Gastrocnemius medialis (tissue), 4 donors: ENCODE results near the gene FAM193B. TPM values are rescaled to one million over a fixed set of nuclear protein-coding genes. Genes with fewer than 3 reads are reported as not detected.

ENCODE experiments used
- ATAC-seq, 2 donors: fragments of 150-250 bp; one replicate each; pipeline ENCODE4 v1.9.1; 2016
- DNase-seq, 2 donors: peaks; one replicate each; pipeline ENCODE4 v3.0.0-alpha.2; 2019
- H3K27ac ChIP-seq, 4 donors: fragments of 200-600 bp; sonication (generic); 1 replicate in 1 of 4; 2 replicates in 3 of 4; pipeline ENCODE4 v1.5.1; 2016 to 2018; ENCODE audit warnings: mild to moderate bottlenecking in 2 of 4, moderate library complexity in 1 of 4
- H3K27me3 ChIP-seq, 3 donors: fragments of 200-600 bp; sonication (generic) in 2 of 3; 1 replicate in 1 of 3; 2 replicates in 2 of 3; pipeline versions ENCODE4 v1.5.1 to v1.6.0; 2016 to 2019; ENCODE audit warnings: mild to moderate bottlenecking in 1 of 3, moderate library complexity in 1 of 3
- H3K36me3 ChIP-seq, 2 donors: fragments of 200-600 bp; sonication (generic) in 1 of 2; one replicate each; pipeline ENCODE4 v1.5.1; 2017 to 2018
- H3K4me1 ChIP-seq, 2 donors: fragments of 200-600 bp; sonication (generic) in 1 of 2; one replicate each; pipeline ENCODE4 v1.5.1; 2016 to 2017; ENCODE audit warnings: mild to moderate bottlenecking in 2 of 2
- H3K4me3 ChIP-seq, 4 donors: fragments of 200-600 bp; sonication (generic) in 3 of 4; 1 replicate in 1 of 4; 2 replicates in 3 of 4; pipeline ENCODE4 v1.5.1; 2016 to 2019; ENCODE audit warnings: mild to moderate bottlenecking in 2 of 4
- H3K9me3 ChIP-seq, 3 donors: fragments of 200-600 bp; sonication (generic) in 2 of 3; 1 replicate in 1 of 3; 2 replicates in 2 of 3; pipeline ENCODE4 v1.5.1; 2016 to 2019
- CTCF ChIP-seq, 5 experiments: fragments of 450-650 bp in 3 of 5; fragments of 200-600 bp in 2 of 5; sonication (generic) in 2 of 5; IDR thresholded peaks in 4 of 5; conservative IDR thresholded peaks in 1 of 5; 1 replicate in 4 of 5; 2 replicates in 1 of 5; pipeline ENCODE4 v1.5.1; 2016 to 2019; ENCODE audit warnings: antibody characterized with exemption in 5 of 5, mild to moderate bottlenecking in 3 of 5, moderate library complexity in 3 of 5
- POLR2A ChIP-seq, 2 donors: fragments of 450-650 bp; IDR thresholded peaks; one replicate each; pipeline ENCODE4 v1.6.1; 2017; ENCODE audit warnings: antibody characterized with exemption in 2 of 2, mild to moderate bottlenecking in 2 of 2, moderate library complexity in 2 of 2
- in situ Hi-C, 4 donors: fragments of 200-750 bp; cut with MboI; loops; one replicate each; pipeline versions ENCODE4 v1.15.0 to v1.8.0; 2017; ENCODE audit warnings: low sequenced_read_pairs in 4 of 4
- intact Hi-C: fragments of 100-400 bp; cut with DNase I; formaldehyde crosslinking; loops from one replicate; pipeline ENCODE4 v1.15.1; 2023; ENCODE audit warnings: low total_unique reads
- total RNA-seq, 4 donors: library from RNA; depleted of rRNA; stranded (reverse); fragments of >200 nt; gene quantifications; one replicate each; pipeline versions ENCODE4 v1.1.0 to v1.2.3, GENCODE V29; 2016

The FAM193B gene
- total RNA-seq, 4 donors from 2014 or later = 13.2 to 21.3 (median 16.6) TPM

GRCh38 chr5:177497292-177498012 is 56.9 kb downstream of the FAM193B start, which contains the start of gene PDLIM7:
TSS of gene PDLIM7 (minus strand) at chr5:177497604. CDS start at chr5:177496512, 1,092 bp downstream.
- DNase-seq (peak; percentile 92 to 95), ATAC-seq (peak; percentile 73 to 79)
- TF ChIP-seq POLR2A (IDR thresholded peaks at IDR 0.05) (peak; percentile 98 to 99), CTCF (IDR thresholded peaks at IDR 0.05 in 4 of 5, conservative IDR thresholded peaks at IDR 0.05 in 1 of 5) (peak in 2 of 5 experiments; percentile 6 to 30)
- in situ Hi-C loops = no loop called here
- Histone ChIP-seq H3K4me3 (peak within 1 kb of the TSS; percentile 70 to 87 (median 82)), H3K27me3 (no peaks in the 10 kb centered on the region), H3K4me1 (peaks cover 57% of the 10 kb centered on the region in 2 donors), H3K36me3 (no peaks in the 10 kb centered on the region), H3K9me3 (no peaks in the 10 kb centered on the region), H3K27ac (peak within 1 kb of the TSS; percentile 96 to 99 (median 98))
- intact Hi-C loops = loop anchor here (1.0 kb wide), 5 partner anchors 18 to 71 kb away; partner anchors contain the start of gene GRK6

DNA sequence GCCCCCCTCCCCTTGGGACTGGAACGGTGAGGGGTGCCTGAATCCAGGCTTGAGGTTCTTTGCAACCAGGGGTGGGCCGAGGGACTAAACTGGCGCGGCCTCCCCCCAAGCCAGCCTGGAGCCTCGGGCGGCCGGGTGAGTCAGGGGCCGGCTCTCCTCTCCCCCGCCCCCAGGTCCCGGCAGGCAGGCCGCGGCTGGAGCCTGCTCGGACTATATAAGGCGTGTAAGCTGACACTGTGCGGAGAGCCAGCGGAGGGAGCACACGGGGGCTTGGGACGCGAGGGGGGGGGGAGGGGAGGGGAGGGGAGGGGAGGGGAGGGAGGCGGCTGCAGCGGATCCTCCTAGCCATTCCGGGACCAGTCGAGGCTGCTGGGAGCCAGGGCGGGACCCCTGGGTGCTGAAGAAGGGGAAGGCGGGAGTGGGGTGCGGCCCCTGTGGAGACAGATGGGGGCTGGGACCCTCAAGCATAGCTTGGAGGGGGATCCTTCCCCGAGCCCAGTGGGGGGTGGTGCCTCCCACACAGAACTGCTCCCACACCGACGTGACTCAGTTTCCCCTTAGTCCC is 57.6 kb downstream of the FAM193B start:
- H3K27ac ChIP-seq = peak overlapping the region; percentile 96 to 99 (median 98)
- TF ChIP-seq POLR2A (IDR thresholded peaks at IDR 0.05) = peak in 1 of 2 donors; percentile 43
- no peak for TF ChIP-seq CTCF (IDR thresholded peaks at IDR 0.05 in 4 of 5, conservative IDR thresholded peaks at IDR 0.05 in 1 of 5)
- intact Hi-C loops (loop anchor here (1.0 kb wide), 5 partner anchors 18 to 71 kb away; partner anchors contain the start of gene GRK6), in situ Hi-C loops (no loop called here)
- H3K36me3 ChIP-seq = peaks cover 0 to 5% of the 10 kb centered on the region in 2 donors
- no peaks in the 10 kb centered on the region for H3K27me3 ChIP-seq
- peak; percentile 79 to 91 for DNase-seq
- no peaks in the 10 kb centered on the region for H3K9me3 ChIP-seq
- H3K4me3 ChIP-seq = peak overlapping the region; percentile 70 to 87 (median 82)
- H3K4me1 ChIP-seq = peaks cover 58 to 63% of the 10 kb centered on the region in 2 donors
- ATAC-seq = peak; percentile 40 to 41

DNA sequence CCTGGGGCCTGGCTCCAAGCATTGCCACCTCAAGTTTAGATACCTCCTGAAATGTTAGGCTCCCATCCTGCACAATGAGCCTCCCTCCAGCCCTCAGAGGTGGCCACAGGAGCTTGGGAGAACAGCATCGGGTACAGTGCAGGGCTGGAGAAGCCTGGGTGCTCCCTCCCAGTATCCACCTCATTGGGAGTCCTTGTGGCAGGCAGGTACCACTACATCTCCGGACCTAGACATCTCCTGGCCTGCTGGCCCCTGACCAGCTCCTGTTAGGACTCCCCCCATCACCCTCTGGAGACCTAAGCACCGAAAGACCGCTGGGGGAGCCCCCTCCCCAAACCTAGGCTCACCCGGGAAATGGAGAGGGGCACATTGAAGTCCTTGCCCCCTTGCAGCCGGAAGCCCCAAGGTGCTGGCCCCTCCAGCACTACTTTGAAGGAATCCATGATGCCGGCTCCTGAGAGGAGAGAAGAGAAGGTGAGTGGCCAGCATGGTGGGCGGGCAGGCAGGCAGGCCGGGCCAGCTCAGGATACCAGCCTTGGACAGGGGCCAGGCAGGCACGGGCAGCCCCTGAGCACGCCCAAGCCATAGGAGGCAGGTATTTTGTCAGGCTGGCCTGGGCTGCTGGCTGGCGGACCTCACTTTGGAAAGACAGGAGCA is 58.2 kb downstream of the FAM193B start:
- ATAC-seq (no peak), DNase-seq (no peak)
- Histone ChIP-seq H3K27me3 (no peaks in the 10 kb centered on the region), H3K9me3 (no peaks in the 10 kb centered on the region), H3K4me1 (peaks cover 57 to 66% of the 10 kb centered on the region in 2 donors), H3K36me3 (peaks cover 0 to 6% of the 10 kb centered on the region in 2 donors), H3K4me3 (peak overlapping the region; percentile 70 to 87 (median 82)), H3K27ac (peak overlapping the region; percentile 96 to 99 (median 98))
- in situ Hi-C loops (no loop called here), intact Hi-C loops (no loop called here)
- TF ChIP-seq POLR2A (IDR thresholded peaks at IDR 0.05) (peak in 1 of 2 donors; percentile 45), CTCF (IDR thresholded peaks at IDR 0.05 in 4 of 5, conservative IDR thresholded peaks at IDR 0.05 in 1 of 5) (peak in 4 of 5 experiments; percentile 17 to 47 (median 38))

DNA sequence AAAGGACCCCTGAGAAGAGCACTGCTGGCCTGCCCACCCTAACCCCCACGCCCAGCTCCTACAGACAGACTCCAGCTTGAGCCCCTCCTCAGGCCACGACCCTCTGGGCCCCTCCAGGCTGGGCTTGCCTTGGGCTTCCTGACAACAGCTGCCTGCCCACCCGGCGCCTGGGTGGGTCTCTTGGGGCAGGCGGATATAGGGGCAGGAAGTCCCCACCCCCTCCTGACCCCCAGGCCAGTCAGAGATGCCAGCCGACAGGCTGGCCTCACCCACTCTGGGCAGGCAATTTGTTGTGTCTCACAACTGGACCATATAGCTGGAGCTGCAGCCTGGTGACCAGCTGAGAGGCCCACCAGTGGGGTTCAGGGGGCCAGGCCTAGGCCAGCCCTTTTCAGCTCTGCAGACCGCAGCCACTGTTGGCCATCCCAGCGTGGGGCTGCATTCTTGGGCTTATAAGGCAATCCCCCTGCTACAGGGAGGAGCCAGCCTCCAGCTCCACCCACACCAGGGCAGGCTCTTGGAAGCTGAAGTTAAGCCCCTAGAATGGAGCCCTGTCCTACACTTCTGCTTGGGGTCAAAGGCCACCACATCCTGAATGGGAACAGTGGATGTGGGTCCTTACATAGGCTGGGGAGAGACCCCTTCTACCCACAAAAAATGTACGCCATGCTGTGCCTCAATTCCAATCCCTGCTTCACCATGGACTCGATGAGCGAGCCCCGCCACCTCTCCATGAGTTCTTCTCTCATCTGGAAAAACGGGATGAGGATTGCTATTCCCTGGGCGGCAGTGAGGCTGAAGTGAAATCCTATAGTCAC is 58.9 kb downstream of the FAM193B start:
- Histone ChIP-seq H3K27me3 (no peaks in the 10 kb centered on the region), H3K4me1 (peaks cover 49 to 64% of the 10 kb centered on the region in 2 donors), H3K27ac (peak overlapping the region; percentile 96 to 99 (median 98)), H3K4me3 (peak overlapping the region; percentile 70 to 87 (median 82)), H3K36me3 (peaks cover 0 to 13% of the 10 kb centered on the region in 2 donors), H3K9me3 (no peaks in the 10 kb centered on the region)
- no peak for TF ChIP-seq CTCF (IDR thresholded peaks at IDR 0.05 in 4 of 5, conservative IDR thresholded peaks at IDR 0.05 in 1 of 5)
- TF ChIP-seq POLR2A (IDR thresholded peaks at IDR 0.05) = no peak
- DNase-seq (no peak), ATAC-seq (no peak)
- in situ Hi-C loops = no loop called here
- intact Hi-C loops = no loop called here
